Hair follicular keratinocyte (primary cell): ENCODE measurements around the gene GRIP2. TPM values are rescaled to one million over a fixed set of nuclear protein-coding genes. Genes with fewer than 3 reads are reported as not detected.

Experiments
- total RNA-seq: library from RNA; depleted of rRNA; stranded (reverse); fragments of >200 nt; gene quantifications from 2 replicates; pipeline ENCODE4 v1.2.3, GENCODE V29; 2015

Gene GRIP2
- 0.16 TPM in 1 of 2 replicates, not detected in the other for total RNA-seq

DNA sequence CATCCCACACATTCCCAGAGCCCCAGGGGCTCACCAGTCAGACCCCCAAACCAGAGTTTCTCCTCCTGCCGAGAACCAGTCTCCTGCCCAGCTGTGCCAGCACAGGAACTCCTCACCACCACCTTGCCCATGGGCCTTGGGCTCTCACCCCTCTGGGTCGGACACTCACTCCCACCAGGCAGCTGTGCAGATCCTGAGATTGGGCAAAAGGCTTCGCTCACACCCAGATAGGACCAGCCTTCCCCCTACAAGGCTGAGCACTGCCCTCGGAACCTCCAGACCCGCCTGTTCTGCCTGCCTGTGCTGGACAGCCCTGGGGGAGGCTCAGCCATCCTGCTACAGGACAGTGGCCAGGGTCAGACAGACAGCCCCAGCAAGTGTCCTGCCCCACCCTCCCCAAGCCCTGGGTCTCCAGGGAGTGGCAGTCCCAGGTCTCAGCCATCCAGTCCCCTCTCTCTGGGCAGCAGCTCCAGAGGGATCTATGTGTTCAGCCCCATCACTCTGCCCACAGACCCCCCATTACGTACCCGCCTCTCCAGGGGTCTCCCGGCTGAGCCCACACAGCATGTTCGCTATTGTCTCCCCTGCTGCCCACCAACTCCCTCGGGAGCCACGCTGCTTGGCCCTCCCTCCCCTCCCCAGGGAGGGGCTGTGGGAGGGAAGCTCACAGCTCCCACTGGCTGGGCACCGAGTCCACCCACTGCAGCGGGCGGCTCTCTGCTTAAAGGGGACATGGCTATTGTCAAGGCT is at the start of gene GRIP2:
TSS of gene GRIP2 (minus strand) at position 601 of the 750 bp plus-strand sequence. CDS start at position 567, 34 bp downstream.

Other genes starting within 250 kb of the GRIP2 start
- gene SLC6A6, start 137.7 kb downstream of the GRIP2 start, total RNA-seq = 10.5 and 21.6 TPM in 2 replicates
- gene CCDC174, start 111.4 kb upstream of the GRIP2 start, total RNA-seq = 7.0 and 11.4 TPM in 2 replicates
- gene C3orf20, start 134.8 kb upstream of the GRIP2 start, total RNA-seq = not detected in 2 replicates